Left renal cortex interstitium (tissue), 4 donors: Measurements from ENCODE around the gene SOCS3. TPM values are rescaled to one million over a fixed set of nuclear protein-coding genes. Genes with fewer than 3 reads are reported as not detected.
A peak's percentile ranks its signal among the peaks of the same experiment; 100 is the strongest.
"Not testable (repeated sequence)": the region's sequence is repeated elsewhere in the genome, so short reads cannot be mapped to it uniquely, and the experiment has no call there.

Experiments used
- DNase-seq, 4 donors: peaks; one replicate each; pipeline ENCODE4 v3.0.0-alpha.2; 2013; ENCODE audit warnings: low read depth in 4 of 4, low spot score in 2 of 4, missing footprints in 1 of 4
- polyA plus RNA-seq, 4 donors: library from polyadenylated mRNA; unstranded; fragments of 120-200 nt; gene quantifications; one replicate each; pipeline ENCODE4 v1.2.1, GENCODE V29; 2013; ENCODE audit not compliant: insufficient read length in 4 of 4

Gene SOCS3
- polyA plus RNA-seq, 4 donors: 6.9 to 43.3 (median 8.7) TPM

- DNase-seq: no peak
These were observed 24.7 kb downstream of the SOCS3 start for GRCh38 chr17:78335209-78335608.

- DNase-seq: no peak
These were observed 26.9 kb downstream of the SOCS3 start for GRCh38 chr17:78332991-78333390.

GRCh38 chr17:78331355-78331754, 28.5 kb downstream of the SOCS3 start:
- DNase-seq: not testable (repeated sequence)

- DNase-seq: no peak
These were observed 29.2 kb downstream of the SOCS3 start for GRCh38 chr17:78330570-78331224.

- no peak for DNase-seq
These were observed 30.4 kb downstream of the SOCS3 start for GRCh38 chr17:78329263-78330059.

- no peak for DNase-seq
These were observed 32.0 kb downstream of the SOCS3 start for GRCh38 chr17:78327880-78328279.

- no peak for DNase-seq
These were observed 34.7 kb downstream of the SOCS3 start for GRCh38 chr17:78325076-78325687.

- DNase-seq: peak in 3 of 4 donors; percentile 78 to 87 (median 78)
These were observed 35.3 kb downstream of the SOCS3 start for GRCh38 chr17:78324391-78325075.

GRCh38 chr17:78323826-78324390, 36.0 kb downstream of the SOCS3 start:
- no peak for DNase-seq

- DNase-seq: no peak
These were observed 36.9 kb downstream of the SOCS3 start for GRCh38 chr17:78322858-78323455.

- no peak for DNase-seq
These were observed 37.5 kb downstream of the SOCS3 start for GRCh38 chr17:78322327-78322857.

- no peak for DNase-seq
These were observed 41.0 kb downstream of the SOCS3 start for GRCh38 chr17:78318843-78319242.

GRCh38 chr17:78318407-78318806, 41.5 kb downstream of the SOCS3 start:
- DNase-seq: no peak

GRCh38 chr17:78317794-78318400, 42.0 kb downstream of the SOCS3 start:
- DNase-seq: no peak

GRCh38 chr17:78316867-78317789, 42.7 kb downstream of the SOCS3 start:
- DNase-seq: peak in 1 of 4 donors; percentile 62

- no peak for DNase-seq
These were observed 43.6 kb downstream of the SOCS3 start for GRCh38 chr17:78316115-78316866.

GRCh38 chr17:78315355-78316114, 44.3 kb downstream of the SOCS3 start:
- DNase-seq: no peak
